Measurements from ENCODE around the gene SLC22A23.

GRCh38 chr6:3285049-3285639, 171.7 kb downstream of the SLC22A23 start:
- TF ChIP-seq EZH2 (IDR thresholded peaks at IDR 0.05; ENCODE audit: borderline replicate concordance, insufficient read depth, low read depth, low read length, poor library complexity, severe bottlenecking) (no peak), CTCF (IDR thresholded peaks at IDR 0.05) (no peak)
